Measurements from ENCODE around the gene TMC7.
"Not testable (repeated sequence)": the region's sequence is repeated elsewhere in the genome, so short reads cannot be mapped to it uniquely, and the experiment has no call there.

Gene TMC7

GRCh38 chr16:18945233-18945632 lies 38.5 kb upstream of the TMC7 start:
- no peak overlapping the region for H3K4me3 ChIP-seq (ENCODE audit: low read depth, low read length)
- TF ChIP-seq CTCF (IDR thresholded peaks at IDR 0.05; ENCODE audit: borderline replicate concordance, insufficient read depth, low read depth, low read length), result no peak

- TF ChIP-seq CTCF (IDR thresholded peaks at IDR 0.05; ENCODE audit: borderline replicate concordance, insufficient read depth, low read depth, low read length), result no peak
- no peak overlapping the region for H3K4me3 ChIP-seq (ENCODE audit: low read depth, low read length)
These were observed 35.2 kb upstream of the TMC7 start for GRCh38 chr16:18948372-18949020.

- no peak overlapping the region for H3K4me3 ChIP-seq (ENCODE audit: low read depth, low read length)
- no peak for TF ChIP-seq CTCF (IDR thresholded peaks at IDR 0.05; ENCODE audit: borderline replicate concordance, insufficient read depth, low read depth, low read length)
These were observed 33.1 kb upstream of the TMC7 start for GRCh38 chr16:18950469-18951185.

- H3K4me3 ChIP-seq (ENCODE audit: low read depth, low read length), result no peak overlapping the region
- no peak for TF ChIP-seq CTCF (IDR thresholded peaks at IDR 0.05; ENCODE audit: borderline replicate concordance, insufficient read depth, low read depth, low read length)
These were observed 30.2 kb upstream of the TMC7 start for GRCh38 chr16:18953547-18953946.

GRCh38 chr16:18955874-18956580 lies 27.7 kb upstream of the TMC7 start:
- not testable (repeated sequence) for H3K4me3 ChIP-seq (ENCODE audit: low read depth, low read length)

- not testable (repeated sequence) for H3K4me3 ChIP-seq (ENCODE audit: low read depth, low read length)
These were observed 27.0 kb upstream of the TMC7 start for GRCh38 chr16:18956658-18957241.

GRCh38 chr16:18958621-18959029 lies 25.1 kb upstream of the TMC7 start:
- TF ChIP-seq CTCF (IDR thresholded peaks at IDR 0.05; ENCODE audit: borderline replicate concordance, insufficient read depth, low read depth, low read length), result no peak
- no peak overlapping the region for H3K4me3 ChIP-seq (ENCODE audit: low read depth, low read length)
